ENCODE measurements around the gene TTC33.
"Not testable (repeated sequence)": the region's sequence is repeated elsewhere in the genome, so short reads cannot be mapped to it uniquely, and the experiment has no call there.

Gene TTC33

GRCh38 chr5:40600383-40600782 is 155.4 kb downstream of the TTC33 start:
- no peak overlapping the region for H2AFZ ChIP-seq (ENCODE audit: low read depth, low read length)
- no peak overlapping the region for H3K4me3 ChIP-seq (ENCODE audit: low read length)
- no peaks in the 10 kb centered on the region for H3K36me3 ChIP-seq (replicated peaks; ENCODE audit: low read depth, low read length)
- no peaks in the 10 kb centered on the region for H3K79me2 ChIP-seq (ENCODE audit: low read length)
- no peaks in the 10 kb centered on the region for H3K9me3 ChIP-seq (ENCODE audit: insufficient read depth, low read length)
- no peak overlapping the region for H3K27ac ChIP-seq (ENCODE audit: low read length)
- H4K20me1 ChIP-seq (ENCODE audit: insufficient read depth, low read length) = no peaks in the 10 kb centered on the region
- no peaks in the 10 kb centered on the region for H3K27me3 ChIP-seq (ENCODE audit: low read depth, low read length)
- TF ChIP-seq EZH2phosphoT487 (IDR thresholded peaks at IDR 0.05; ENCODE audit: low read depth) (no peak), CTCF (IDR thresholded peaks at IDR 0.05; ENCODE audit: low read depth, low read length) (no peak)
- no peak overlapping the region for H3K9ac ChIP-seq (ENCODE audit: low read length)
- H3K4me1 ChIP-seq (ENCODE audit: low read length) = peaks cover 8% of the 10 kb centered on the region
- no peak overlapping the region for H3K4me2 ChIP-seq (ENCODE audit: low read length)

- H3K4me2 ChIP-seq (ENCODE audit: low read length) = no peak overlapping the region
- H4K20me1 ChIP-seq (ENCODE audit: insufficient read depth, low read length) = no peaks in the 10 kb centered on the region
- H3K4me1 ChIP-seq (ENCODE audit: low read length) = peaks cover 8% of the 10 kb centered on the region
- H3K27me3 ChIP-seq (ENCODE audit: low read depth, low read length) = no peaks in the 10 kb centered on the region
- H3K36me3 ChIP-seq (replicated peaks; ENCODE audit: low read depth, low read length) = no peaks in the 10 kb centered on the region
- no peak overlapping the region for H3K9ac ChIP-seq (ENCODE audit: low read length)
- no peak overlapping the region for H3K4me3 ChIP-seq (ENCODE audit: low read length)
- TF ChIP-seq CTCF (IDR thresholded peaks at IDR 0.05; ENCODE audit: low read depth, low read length) = no peak
- no peaks in the 10 kb centered on the region for H3K9me3 ChIP-seq (ENCODE audit: insufficient read depth, low read length)
- H2AFZ ChIP-seq (ENCODE audit: low read depth, low read length) = no peak overlapping the region
- no peaks in the 10 kb centered on the region for H3K79me2 ChIP-seq (ENCODE audit: low read length)
- no peak overlapping the region for H3K27ac ChIP-seq (ENCODE audit: low read length)
Measured at GRCh38 chr5:40599676-40600075, 156.1 kb downstream of the TTC33 start.

- Histone ChIP-seq H3K36me3 (replicated peaks; ENCODE audit: low read depth, low read length) (no peaks in the 10 kb centered on the region), H3K4me2 (ENCODE audit: low read length) (no peak overlapping the region), H3K4me1 (ENCODE audit: low read length) (peaks cover 15% of the 10 kb centered on the region), H4K20me1 (ENCODE audit: insufficient read depth, low read length) (no peaks in the 10 kb centered on the region), H3K79me2 (ENCODE audit: low read length) (no peaks in the 10 kb centered on the region), H3K9ac (ENCODE audit: low read length) (no peak overlapping the region), H3K4me3 (ENCODE audit: low read length) (no peak overlapping the region), H3K27ac (ENCODE audit: low read length) (no peak overlapping the region), H3K9me3 (ENCODE audit: insufficient read depth, low read length) (no peaks in the 10 kb centered on the region), H3K27me3 (ENCODE audit: low read depth, low read length) (no peaks in the 10 kb centered on the region), H2AFZ (ENCODE audit: low read depth, low read length) (no peak overlapping the region)
- no peak for TF ChIP-seq EZH2phosphoT487 (IDR thresholded peaks at IDR 0.05; ENCODE audit: low read depth)
Measured at GRCh38 chr5:40594811-40595210, 160.9 kb downstream of the TTC33 start.

GRCh38 chr5:40591727-40592396 is 163.9 kb downstream of the TTC33 start:
- H4K20me1 ChIP-seq (ENCODE audit: insufficient read depth, low read length); H3K9me3 ChIP-seq (ENCODE audit: insufficient read depth, low read length); H3K27me3 ChIP-seq (ENCODE audit: low read depth, low read length); H3K27ac ChIP-seq (ENCODE audit: low read length); H3K9ac ChIP-seq (ENCODE audit: low read length); H2AFZ ChIP-seq (ENCODE audit: low read depth, low read length); H3K36me3 ChIP-seq (replicated peaks; ENCODE audit: low read depth, low read length); H3K79me2 ChIP-seq (ENCODE audit: low read length): not testable (repeated sequence)
- peaks cover 15% of the 10 kb centered on the region for H3K4me1 ChIP-seq (ENCODE audit: low read length)
- peak overlapping the region; percentile 61 for H3K4me2 ChIP-seq (ENCODE audit: low read length)
- H3K4me3 ChIP-seq (ENCODE audit: low read length) = peak overlapping the region; percentile 35; the same call in 1 of the 2 replicates

GRCh38 chr5:40587376-40587775 is 168.4 kb downstream of the TTC33 start:
- Histone ChIP-seq H3K27me3 (ENCODE audit: low read depth, low read length) (no peaks in the 10 kb centered on the region), H2AFZ (ENCODE audit: low read depth, low read length) (no peak overlapping the region), H3K9me3 (ENCODE audit: insufficient read depth, low read length) (no peaks in the 10 kb centered on the region), H3K4me3 (ENCODE audit: low read length) (no peak overlapping the region), H3K79me2 (ENCODE audit: low read length) (no peaks in the 10 kb centered on the region), H3K27ac (ENCODE audit: low read length) (no peak overlapping the region), H3K36me3 (replicated peaks; ENCODE audit: low read depth, low read length) (no peaks in the 10 kb centered on the region), H3K4me2 (ENCODE audit: low read length) (no peak overlapping the region), H3K9ac (ENCODE audit: low read length) (no peak overlapping the region), H4K20me1 (ENCODE audit: insufficient read depth, low read length) (no peaks in the 10 kb centered on the region), H3K4me1 (ENCODE audit: low read length) (peaks cover 24% of the 10 kb centered on the region)
- TF ChIP-seq CTCF (IDR thresholded peaks at IDR 0.05; ENCODE audit: low read depth, low read length) = no peak
- no peak for TF ChIP-seq EZH2phosphoT487 (IDR thresholded peaks at IDR 0.05; ENCODE audit: low read depth)

Data from OCI-LY3 (cell line).